SK-N-MC (cell line): ENCODE results near the gene SH3PXD2B.
A peak's percentile ranks its signal among the peaks of the same experiment; 100 is the strongest.
"Not testable (repeated sequence)": the region's sequence is repeated elsewhere in the genome, so short reads cannot be mapped to it uniquely, and the experiment has no call there.

Source experiments
- DNase-seq: peaks from one replicate; pipeline ENCODE4 v3.0.0-alpha.2; 2011; ENCODE audit warnings: low read depth, low spot score
- H3K27ac ChIP-seq: fragments of 200-600 bp; sonication (generic); 2 replicates; pipeline ENCODE4 v1.5.1; 2016; ENCODE audit warnings: mixed run types
- H3K36me3 ChIP-seq: fragments of 200-600 bp; sonication (generic); 2 replicates; pipeline ENCODE4 v1.6.1; 2017; ENCODE audit warnings: antibody characterized with exemption, low read length, mixed read lengths; ENCODE audit not compliant: insufficient read depth
- H3K4me3 ChIP-seq: fragments of 200-600 bp; sonication (generic); 2 replicates; pipeline ENCODE4 v1.5.1; 2016
- H3K9ac ChIP-seq: fragments of 200-600 bp; sonication (generic); 2 replicates; pipeline ENCODE4 v1.8.0; 2017; ENCODE audit warnings: mixed run types, mixed read lengths; ENCODE audit not compliant: insufficient read length
- H3K9me3 ChIP-seq: fragments of 200-600 bp; sonication (generic); 2 replicates; pipeline ENCODE4 v1.6.1; 2017; ENCODE audit warnings: low read depth, mild to moderate bottlenecking, antibody characterized with exemption, low read length, moderate library complexity, mixed read lengths
- EZH2 ChIP-seq: fragments of 200-600 bp; sonication (generic); IDR thresholded peaks from one replicate; pipeline ENCODE4 v1.6.1; 2017; ENCODE audit warnings: antibody characterized with exemption
- FOXP2 ChIP-seq: optimal IDR thresholded peaks from 2 replicates; pipeline ENCODE3; 2011; ENCODE audit warnings: mild to moderate bottlenecking, moderate library complexity; ENCODE audit not compliant: insufficient read depth; ENCODE audit errors: extremely low read length, control extremely low read depth
- POLR2AphosphoS5 ChIP-seq: IDR thresholded peaks from 2 replicates; pipeline ENCODE4 v1.6.1; 2012; ENCODE audit warnings: mild to moderate bottlenecking, low read depth, low read length, borderline replicate concordance

Gene SH3PXD2B

DNA sequence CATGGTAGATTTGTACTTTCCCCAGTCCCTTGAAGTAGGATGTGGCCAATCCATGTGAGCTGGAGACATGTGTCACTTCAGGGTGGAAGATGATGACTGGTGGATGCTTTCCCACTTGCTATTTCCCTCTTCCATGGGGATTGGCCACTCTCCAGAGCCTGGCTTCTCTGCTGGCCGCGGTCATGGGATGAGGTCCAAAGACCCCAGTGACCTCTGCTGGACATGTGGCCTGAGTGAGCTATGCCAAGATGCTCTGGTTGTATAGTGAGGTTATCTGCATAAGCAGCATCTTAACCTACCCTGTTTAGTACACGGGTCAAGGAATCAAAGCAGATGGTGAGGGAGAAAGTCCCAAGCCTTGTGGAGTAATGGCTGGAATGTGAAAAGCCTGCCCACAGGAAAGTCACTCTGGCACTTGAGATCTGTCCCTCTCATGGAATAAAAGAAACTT is 47.1 kb downstream of the SH3PXD2B start:
- Histone ChIP-seq H3K9me3 (no peaks in the 10 kb centered on the region), H3K9ac (no peak overlapping the region), H3K36me3 (peaks cover 3% of the 10 kb centered on the region; the same call in 1 of the 2 replicates), H3K4me3 (no peak overlapping the region), H3K27ac (no peak overlapping the region)
- TF ChIP-seq POLR2AphosphoS5 (no peak), FOXP2 (no peak), EZH2 (no peak)
- no peak for DNase-seq

DNA sequence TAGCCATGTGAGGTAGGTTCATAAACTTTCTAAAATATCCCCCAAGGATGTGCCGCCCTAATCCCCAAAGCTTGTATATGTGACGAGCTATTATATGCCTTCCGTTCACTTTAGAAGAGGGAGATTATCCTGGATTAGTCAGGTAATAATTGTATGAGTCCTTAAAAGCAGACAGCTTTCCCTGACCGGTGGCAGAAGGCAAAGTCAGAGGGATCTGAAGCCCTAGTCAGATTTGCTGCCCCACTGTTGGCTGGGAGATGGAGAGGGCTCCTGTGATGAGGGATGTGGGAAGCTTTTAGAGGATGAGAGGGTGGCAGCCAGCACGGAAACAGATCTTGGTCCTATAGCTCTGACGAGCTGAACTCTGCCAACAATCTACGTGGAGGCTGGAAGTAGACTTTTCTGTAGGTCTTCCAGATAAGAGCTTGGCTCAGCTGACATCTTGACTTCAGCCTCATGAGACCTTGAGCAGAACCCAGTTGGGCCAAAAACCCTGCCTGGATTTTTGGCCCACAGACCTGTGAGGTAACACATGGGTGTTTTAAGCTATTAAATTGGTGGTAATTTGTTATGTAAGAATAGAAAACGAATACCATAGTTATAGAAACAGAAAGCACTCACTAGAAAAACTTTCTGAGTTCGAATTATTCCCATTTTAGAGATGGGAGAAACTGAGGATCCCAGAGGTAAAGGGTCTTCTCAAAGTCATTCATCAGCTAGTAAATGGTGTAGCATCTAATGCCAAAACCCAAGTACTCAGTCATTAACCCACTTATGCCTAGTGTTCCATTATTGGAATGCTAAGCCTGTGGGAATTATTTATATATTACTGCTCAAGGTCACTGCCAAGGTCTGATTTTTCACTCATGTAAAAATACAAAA is 48.9 kb downstream of the SH3PXD2B start:
- no peaks in the 10 kb centered on the region for H3K9me3 ChIP-seq
- H3K36me3 ChIP-seq, result peaks cover 3% of the 10 kb centered on the region; the same call in 1 of the 2 replicates
- H3K4me3 ChIP-seq, result no peak overlapping the region
- TF ChIP-seq POLR2AphosphoS5 (no peak), FOXP2 (no peak), EZH2 (no peak)
- H3K9ac ChIP-seq, result no peak overlapping the region
- no peak for DNase-seq
- no peak overlapping the region for H3K27ac ChIP-seq

DNA sequence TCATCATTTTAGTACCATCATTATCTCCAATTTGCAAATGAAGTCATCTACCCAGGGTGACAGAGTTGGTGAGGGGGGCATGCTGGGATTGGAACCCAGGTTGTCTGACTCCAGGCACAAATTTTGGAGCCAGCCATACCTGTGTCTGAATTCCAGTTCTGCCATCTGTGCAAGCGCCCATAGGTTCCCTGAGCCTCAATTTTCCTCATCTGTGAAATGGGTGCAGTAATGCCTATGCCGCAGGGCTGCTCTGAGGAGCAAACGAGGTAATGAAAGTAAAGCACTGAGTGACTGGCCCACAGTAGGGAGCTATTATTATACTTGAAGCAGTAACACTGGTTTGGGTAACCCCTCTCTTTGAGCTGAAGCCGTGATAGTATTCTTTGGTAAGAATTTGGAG is 49.6 kb downstream of the SH3PXD2B start:
- DNase-seq, result no peak
- no peak overlapping the region for H3K9ac ChIP-seq
- no peak overlapping the region for H3K27ac ChIP-seq
- TF ChIP-seq EZH2 (no peak), FOXP2 (no peak), POLR2AphosphoS5 (no peak)
- no peak overlapping the region for H3K4me3 ChIP-seq
- H3K9me3 ChIP-seq, result no peaks in the 10 kb centered on the region
- H3K36me3 ChIP-seq, result peaks cover 3% of the 10 kb centered on the region; the same call in 1 of the 2 replicates

DNA sequence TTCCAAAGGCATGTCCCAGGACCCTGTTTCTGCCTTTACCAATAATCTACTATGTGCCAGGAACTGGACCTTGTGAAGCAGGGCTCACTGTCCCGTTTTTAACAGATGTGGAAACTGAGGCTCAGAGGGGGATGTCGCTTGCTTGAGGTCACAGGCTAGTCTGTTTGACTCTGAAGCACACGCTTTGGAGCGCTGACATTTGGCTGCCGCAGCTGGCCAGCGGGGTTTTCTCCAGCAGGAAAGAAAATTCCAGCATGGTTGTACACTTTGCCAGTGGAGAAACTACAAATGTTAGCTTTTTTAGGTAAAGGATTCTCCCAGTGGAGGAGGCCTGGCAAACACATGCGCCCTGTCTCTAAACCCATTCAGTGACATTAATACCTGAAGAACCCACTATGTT is 50.5 kb downstream of the SH3PXD2B start:
- no peak for DNase-seq
- Histone ChIP-seq H3K9me3 (no peaks in the 10 kb centered on the region), H3K4me3 (no peak overlapping the region), H3K36me3 (peaks cover 3% of the 10 kb centered on the region; the same call in 1 of the 2 replicates), H3K27ac (peak overlapping the region; percentile 21; the same call in 1 of the 2 replicates), H3K9ac (no peak overlapping the region)
- TF ChIP-seq POLR2AphosphoS5, result no peak
- no peak for TF ChIP-seq FOXP2
- TF ChIP-seq EZH2, result no peak

DNA sequence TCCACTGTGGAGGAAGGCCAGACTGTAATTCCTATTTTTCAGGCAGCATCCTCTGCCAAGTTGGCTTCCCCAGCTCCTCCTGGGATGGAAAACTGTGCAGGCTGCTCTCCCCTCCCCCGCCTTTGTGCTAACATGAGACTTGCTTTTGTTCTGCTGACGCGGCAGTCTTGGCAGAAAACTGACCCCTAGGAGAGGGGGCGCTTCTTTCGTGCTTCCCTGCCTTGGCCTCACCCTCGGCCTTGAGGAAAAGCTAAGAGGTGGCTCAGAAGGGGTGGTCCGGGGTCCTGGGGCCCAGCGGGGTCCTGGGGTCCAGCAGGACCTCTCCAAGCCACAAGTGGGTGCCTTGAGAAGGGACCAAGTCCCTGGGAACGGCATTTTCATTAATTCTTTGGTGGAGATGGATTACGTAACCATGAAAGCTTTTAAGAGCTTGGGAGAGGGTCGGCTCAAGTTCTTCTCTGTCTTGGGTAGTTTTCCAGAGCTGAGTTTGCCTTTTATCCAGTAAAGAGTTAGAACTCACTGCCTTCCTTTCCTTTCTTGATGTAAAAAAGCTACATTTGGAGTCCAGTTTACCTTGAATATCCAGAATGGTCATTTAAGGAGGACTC is 51.0 kb downstream of the SH3PXD2B start:
- H3K9me3 ChIP-seq, result no peaks in the 10 kb centered on the region
- H3K4me3 ChIP-seq, result no peak overlapping the region
- TF ChIP-seq FOXP2, result no peak
- TF ChIP-seq EZH2, result no peak
- no peak for TF ChIP-seq POLR2AphosphoS5
- no peak overlapping the region for H3K9ac ChIP-seq
- DNase-seq, result no peak
- H3K27ac ChIP-seq, result peak overlapping the region; percentile 21; the same call in 1 of the 2 replicates
- peaks cover 3% of the 10 kb centered on the region; the same call in 1 of the 2 replicates for H3K36me3 ChIP-seq

DNA sequence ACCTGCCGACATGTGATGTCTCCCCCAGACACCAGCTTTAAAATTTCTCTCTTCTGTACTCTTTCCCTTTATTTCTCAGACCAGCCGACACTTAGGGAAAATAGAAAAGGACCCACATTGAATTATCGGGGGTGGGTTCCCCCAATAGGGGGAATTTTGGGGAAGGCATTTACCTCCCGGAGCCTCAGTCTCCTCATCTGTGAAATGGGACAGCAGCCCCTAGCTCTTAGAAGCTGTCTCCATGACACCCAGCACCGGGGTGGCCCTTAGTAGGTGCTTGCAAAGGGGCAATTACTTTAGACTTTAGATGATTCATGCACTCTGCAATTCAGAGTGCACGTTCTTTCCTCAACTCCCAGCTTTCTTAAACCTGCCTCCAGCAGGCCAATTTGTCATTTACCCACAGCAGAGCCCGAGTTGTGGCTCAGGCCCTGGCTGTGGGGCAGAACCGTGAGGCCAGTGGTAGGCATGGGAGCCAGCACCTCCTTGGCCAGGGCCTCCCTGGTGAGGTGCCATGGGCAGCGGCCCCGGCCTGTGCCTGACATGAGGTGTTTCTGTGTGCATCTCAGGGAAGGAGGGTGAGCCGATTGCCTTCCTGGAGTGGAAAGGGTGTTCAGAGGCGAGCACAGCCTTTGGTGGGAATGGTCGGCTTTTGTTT is 51.7 kb downstream of the SH3PXD2B start:
- Histone ChIP-seq H3K9ac (no peak overlapping the region), H3K4me3 (no peak overlapping the region), H3K27ac (no peak overlapping the region), H3K36me3 (peaks cover 3% of the 10 kb centered on the region; the same call in 1 of the 2 replicates), H3K9me3 (no peaks in the 10 kb centered on the region)
- no peak for TF ChIP-seq FOXP2
- TF ChIP-seq EZH2, result no peak
- DNase-seq, result no peak

DNA sequence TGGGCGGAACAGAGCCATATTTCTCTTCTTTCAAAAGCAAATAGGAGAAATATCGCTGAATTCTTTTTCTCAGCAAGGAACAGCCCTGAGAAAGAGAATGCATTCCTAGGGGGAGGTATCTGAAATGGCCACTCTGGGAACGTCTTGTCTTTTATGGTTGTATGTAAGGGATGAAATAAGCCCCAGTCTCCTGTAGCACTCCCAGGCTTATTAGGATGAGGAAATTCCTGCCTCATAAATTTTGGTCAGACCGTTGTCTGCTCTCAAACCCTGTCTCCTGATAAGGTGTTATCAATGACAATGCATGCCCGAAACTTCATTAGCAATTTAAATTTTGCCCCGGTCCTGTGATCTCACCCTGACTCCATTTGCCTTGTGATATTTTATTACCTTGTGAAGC is 52.3 kb downstream of the SH3PXD2B start:
- not testable (repeated sequence) for H3K27ac ChIP-seq, DNase-seq, H3K4me3 ChIP-seq, H3K36me3 ChIP-seq, H3K9me3 ChIP-seq, H3K9ac ChIP-seq

DNA sequence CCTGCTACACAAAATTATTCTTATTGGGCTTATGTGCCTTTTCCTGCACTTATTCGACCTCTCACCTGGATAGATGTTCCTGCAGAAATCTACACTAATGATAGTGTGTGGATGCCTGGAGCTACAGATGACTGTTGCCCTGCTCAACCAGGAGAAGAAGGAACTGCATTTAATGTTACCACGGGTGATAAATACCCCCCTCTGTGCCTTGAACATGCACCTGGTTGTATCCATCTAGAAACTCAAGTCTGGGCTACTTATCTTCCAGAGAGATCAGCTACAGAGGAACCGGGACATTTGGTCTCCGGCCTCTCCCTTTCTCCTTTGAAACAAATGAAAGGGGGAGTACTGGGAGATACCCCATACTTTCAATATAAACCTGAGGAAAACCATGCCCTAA is 54.5 kb downstream of the SH3PXD2B start:
- Histone ChIP-seq H3K4me3 (no peak overlapping the region), H3K36me3 (peaks cover 8% of the 10 kb centered on the region; the same call in 1 of the 2 replicates), H3K27ac (no peak overlapping the region), H3K9ac (no peak overlapping the region), H3K9me3 (no peaks in the 10 kb centered on the region)
- TF ChIP-seq EZH2 (no peak), POLR2AphosphoS5 (no peak), FOXP2 (no peak)
- DNase-seq, result no peak
